ENCODE results near the gene THSD7A. TPM values are rescaled to one million over a fixed set of nuclear protein-coding genes. Genes with fewer than 3 reads are reported as not detected.

THSD7A gene
- total RNA-seq, 1 experiment from 2014 or later, result 4.0 TPM

DNA sequence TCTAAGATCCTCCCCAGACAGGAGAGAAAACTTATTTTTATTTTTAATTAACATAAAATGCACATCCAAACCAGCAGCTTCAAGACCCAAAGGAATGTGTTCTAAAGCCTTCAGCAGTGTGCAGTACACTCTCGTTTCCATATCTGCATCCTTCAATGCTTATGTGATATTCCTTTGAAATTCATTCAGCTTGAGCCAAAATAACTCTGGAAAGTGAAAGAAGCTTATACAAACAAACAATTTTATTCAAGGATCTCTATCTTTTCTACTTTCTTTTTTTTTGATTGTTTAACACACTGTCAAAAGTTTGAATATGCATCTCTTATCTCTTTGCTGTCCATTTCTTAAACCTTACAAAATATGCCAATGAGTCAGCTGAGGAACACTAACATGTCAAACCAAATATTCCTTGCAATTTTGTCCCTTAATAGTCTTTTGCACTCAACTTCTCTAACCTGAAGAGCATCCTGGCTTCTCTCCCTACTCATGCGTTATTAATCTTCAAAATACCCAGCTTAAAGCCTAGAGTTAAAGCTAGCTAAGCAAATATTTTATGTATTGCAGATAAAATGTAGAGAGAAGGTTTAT, 124.3 kb downstream of the THSD7A start:
- no peaks in the 10 kb centered on the region for H3F3A ChIP-seq (ENCODE audit: insufficient read depth, low read depth)
- no peak overlapping the region for H3K27ac ChIP-seq
- H3K4me1 ChIP-seq (replicated peaks; ENCODE audit: insufficient read depth), result peaks cover 14% of the 10 kb centered on the region
- H3K4me2 ChIP-seq, result peak overlapping the region; percentile 26; the same call in 1 of the 2 replicates
- POLR2A ChIA-PET (ENCODE audit: unreplicated experiment), result interaction anchor here (0.5 kb wide), 1 partner anchor 1740 kb away, joined by 3 read pairs; no protein-coding TSS in a partner anchor
- no peak for DNase-seq
- H3K36me3 ChIP-seq (ENCODE audit: low read depth), result no peaks in the 10 kb centered on the region
- H4K20me1 ChIP-seq (ENCODE audit: insufficient read depth), result no peaks in the 10 kb centered on the region
- no peaks in the 10 kb centered on the region; the same call in 1 of the 2 replicates for H3K9me2 ChIP-seq (ENCODE audit: insufficient read depth)
- no peaks in the 10 kb centered on the region for H3K79me2 ChIP-seq (ENCODE audit: low read depth)
- no TSS peak for BruUV-seq (replicated peaks)
- H3K9me3 ChIP-seq (ENCODE audit: insufficient read depth, low read depth), result no peaks in the 10 kb centered on the region
- no peaks in the 10 kb centered on the region for H3K27me3 ChIP-seq (ENCODE audit: insufficient read depth, low read depth)
- H3K4me3 ChIP-seq, result no peak overlapping the region
- CTCF ChIA-PET, result no interaction called here
- TF ChIP-seq EZH2 (IDR thresholded peaks at IDR 0.05; ENCODE audit: low read depth), result no peak
- TF ChIP-seq, protein P1, sequence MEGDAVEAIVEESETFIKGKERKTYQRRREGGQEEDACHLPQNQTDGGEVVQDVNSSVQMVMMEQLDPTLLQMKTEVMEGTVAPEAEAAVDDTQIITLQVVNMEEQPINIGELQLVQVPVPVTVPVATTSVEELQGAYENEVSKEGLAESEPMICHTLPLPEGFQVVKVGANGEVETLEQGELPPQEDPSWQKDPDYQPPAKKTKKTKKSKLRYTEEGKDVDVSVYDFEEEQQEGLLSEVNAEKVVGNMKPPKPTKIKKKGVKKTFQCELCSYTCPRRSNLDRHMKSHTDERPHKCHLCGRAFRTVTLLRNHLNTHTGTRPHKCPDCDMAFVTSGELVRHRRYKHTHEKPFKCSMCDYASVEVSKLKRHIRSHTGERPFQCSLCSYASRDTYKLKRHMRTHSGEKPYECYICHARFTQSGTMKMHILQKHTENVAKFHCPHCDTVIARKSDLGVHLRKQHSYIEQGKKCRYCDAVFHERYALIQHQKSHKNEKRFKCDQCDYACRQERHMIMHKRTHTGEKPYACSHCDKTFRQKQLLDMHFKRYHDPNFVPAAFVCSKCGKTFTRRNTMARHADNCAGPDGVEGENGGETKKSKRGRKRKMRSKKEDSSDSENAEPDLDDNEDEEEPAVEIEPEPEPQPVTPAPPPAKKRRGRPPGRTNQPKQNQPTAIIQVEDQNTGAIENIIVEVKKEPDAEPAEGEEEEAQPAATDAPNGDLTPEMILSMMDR (conservative IDR thresholded peaks at IDR 0.05), result no peak
- intact Hi-C loops (cut with micrococcal nuclease; ENCODE audit: unreplicated experiment), result no loop called here
- H2AFZ ChIP-seq, result no peak overlapping the region

DNA sequence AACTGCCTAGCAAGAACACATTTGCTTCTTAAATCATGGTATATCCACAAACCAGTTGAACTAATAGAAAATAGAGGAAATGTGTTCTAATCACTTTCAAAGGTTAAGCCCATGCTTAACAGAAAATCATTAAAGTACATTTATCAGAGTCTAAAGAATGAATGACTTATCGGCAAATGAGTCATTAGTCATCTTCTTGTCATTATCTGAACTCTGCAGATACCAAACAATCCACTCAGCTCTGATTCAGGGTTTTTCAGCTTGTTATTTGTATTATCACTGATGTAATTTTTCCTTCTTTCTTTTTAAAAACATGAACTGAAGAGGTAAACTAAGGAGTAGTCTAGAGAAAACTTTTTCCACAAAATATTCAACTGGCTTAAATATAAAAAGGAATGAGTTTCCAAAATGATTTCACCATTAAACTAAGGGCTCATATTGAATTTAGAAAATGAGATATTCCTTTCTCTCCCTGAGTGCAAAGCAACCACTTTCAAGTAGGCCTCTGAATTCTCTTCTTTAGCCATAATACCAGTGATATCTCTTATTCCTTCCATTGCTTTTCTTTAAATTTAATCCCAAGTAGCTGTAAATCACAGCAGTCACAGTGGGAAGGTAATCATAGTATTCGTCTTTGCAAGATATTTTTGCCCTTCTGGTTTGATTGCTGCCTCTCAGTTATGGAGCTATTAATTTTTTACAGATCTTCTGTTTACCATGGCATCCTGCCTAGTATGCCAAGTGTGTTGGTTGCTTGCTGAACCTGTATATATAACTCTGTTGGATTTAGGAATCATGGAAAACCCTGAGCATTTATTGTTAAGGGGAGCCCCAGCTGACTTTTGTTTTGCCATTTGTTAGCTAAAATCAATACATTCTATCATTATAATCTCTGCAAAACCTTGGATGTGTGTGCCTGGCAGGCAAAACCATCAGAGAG, 125.1 kb downstream of the THSD7A start:
- H3K27me3 ChIP-seq (ENCODE audit: insufficient read depth, low read depth), result no peaks in the 10 kb centered on the region
- peak overlapping the region; percentile 31; the same call in 1 of the 2 replicates for H2AFZ ChIP-seq
- H3K9me3 ChIP-seq (ENCODE audit: insufficient read depth, low read depth), result no peaks in the 10 kb centered on the region
- no peak overlapping the region for H3K4me3 ChIP-seq
- no peaks in the 10 kb centered on the region for H4K20me1 ChIP-seq (ENCODE audit: insufficient read depth)
- DNase-seq, result no peak
- ChIA-PET CTCF (no interaction called here), POLR2A (ENCODE audit: unreplicated experiment) (interaction anchor here (0.7 kb wide), 1 partner anchor 1061 kb away, joined by 51 read pairs; no protein-coding TSS in a partner anchor)
- no peaks in the 10 kb centered on the region for H3F3A ChIP-seq (ENCODE audit: insufficient read depth, low read depth)
- H3K4me1 ChIP-seq (replicated peaks; ENCODE audit: insufficient read depth), result peaks cover 14% of the 10 kb centered on the region
- H3K27ac ChIP-seq, result no peak overlapping the region
- no peaks in the 10 kb centered on the region; the same call in 1 of the 2 replicates for H3K9me2 ChIP-seq (ENCODE audit: insufficient read depth)
- H3K4me2 ChIP-seq, result peak overlapping the region; percentile 26
- H3K79me2 ChIP-seq (ENCODE audit: low read depth), result no peaks in the 10 kb centered on the region
- intact Hi-C loops (cut with micrococcal nuclease; ENCODE audit: unreplicated experiment), result no loop called here
- BruUV-seq (replicated peaks), result no TSS peak
- TF ChIP-seq, protein P1 (conservative IDR thresholded peaks at IDR 0.05), result no peak
- TF ChIP-seq EZH2 (IDR thresholded peaks at IDR 0.05; ENCODE audit: low read depth), result no peak
- no peaks in the 10 kb centered on the region for H3K36me3 ChIP-seq (ENCODE audit: low read depth)

DNA sequence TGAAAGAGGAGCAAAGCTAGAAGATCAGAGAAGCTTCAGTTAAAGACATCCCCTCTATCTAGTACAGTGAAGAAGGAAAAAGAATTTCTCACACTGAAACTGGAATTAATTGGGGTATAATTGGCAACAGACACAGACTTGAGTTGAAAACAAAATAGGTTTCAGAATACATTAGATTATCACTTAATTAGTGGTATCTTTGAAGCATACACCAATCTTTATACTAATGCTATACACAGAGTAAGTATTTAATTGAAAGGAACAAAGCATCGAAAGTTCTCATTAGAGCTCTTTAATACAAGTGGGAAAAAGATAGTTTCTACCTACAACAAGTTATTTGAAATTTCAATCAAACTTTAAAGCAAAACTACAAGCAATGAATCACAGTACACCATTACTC, 128.2 kb downstream of the THSD7A start:
- CTCF ChIA-PET, result no interaction called here
- DNase-seq, result no peak
- Histone ChIP-seq H3K4me2 (no peak overlapping the region), H3K9me3 (ENCODE audit: insufficient read depth, low read depth) (no peaks in the 10 kb centered on the region), H3K79me2 (ENCODE audit: low read depth) (no peaks in the 10 kb centered on the region), H3K27me3 (ENCODE audit: insufficient read depth, low read depth) (no peaks in the 10 kb centered on the region), H3K27ac (no peak overlapping the region), H4K20me1 (ENCODE audit: insufficient read depth) (no peaks in the 10 kb centered on the region), H3K9me2 (ENCODE audit: insufficient read depth) (no peaks in the 10 kb centered on the region; the same call in 1 of the 2 replicates), H3K4me1 (replicated peaks; ENCODE audit: insufficient read depth) (peaks cover 14% of the 10 kb centered on the region), H3F3A (ENCODE audit: insufficient read depth, low read depth) (no peaks in the 10 kb centered on the region), H3K36me3 (ENCODE audit: low read depth) (no peaks in the 10 kb centered on the region), H3K4me3 (no peak overlapping the region), H2AFZ (no peak overlapping the region)
- TF ChIP-seq, protein P1 (conservative IDR thresholded peaks at IDR 0.05), result no peak
- TF ChIP-seq EZH2 (IDR thresholded peaks at IDR 0.05; ENCODE audit: low read depth), result no peak
- POLR2A ChIA-PET (ENCODE audit: unreplicated experiment), result no interaction called here
- intact Hi-C loops (cut with micrococcal nuclease; ENCODE audit: unreplicated experiment), result no loop called here
- no TSS peak for BruUV-seq (replicated peaks)
